ENCODE measurements around the gene C11orf52.

- no peak for TF ChIP-seq EZH2phosphoT487 (IDR thresholded peaks at IDR 0.05; ENCODE audit: borderline replicate concordance, low read length)
- no peak for TF ChIP-seq CTCF (conservative IDR thresholded peaks at IDR 0.05; ENCODE audit: low read depth, low read length)
These were observed 12.0 kb upstream of the C11orf52 start for GRCh38 chr11:111906680-111907079.

Data from PC-3 (cell line).